Hippocampal formation (tissue), 2 donors: Measurements from ENCODE around the gene PGS1.

Experiments
- DNase-seq, 2 donors: peaks; one replicate each; lab custom pipeline; 2025; lab: John Stamatoyannopoulos, UW

Gene PGS1

DNA sequence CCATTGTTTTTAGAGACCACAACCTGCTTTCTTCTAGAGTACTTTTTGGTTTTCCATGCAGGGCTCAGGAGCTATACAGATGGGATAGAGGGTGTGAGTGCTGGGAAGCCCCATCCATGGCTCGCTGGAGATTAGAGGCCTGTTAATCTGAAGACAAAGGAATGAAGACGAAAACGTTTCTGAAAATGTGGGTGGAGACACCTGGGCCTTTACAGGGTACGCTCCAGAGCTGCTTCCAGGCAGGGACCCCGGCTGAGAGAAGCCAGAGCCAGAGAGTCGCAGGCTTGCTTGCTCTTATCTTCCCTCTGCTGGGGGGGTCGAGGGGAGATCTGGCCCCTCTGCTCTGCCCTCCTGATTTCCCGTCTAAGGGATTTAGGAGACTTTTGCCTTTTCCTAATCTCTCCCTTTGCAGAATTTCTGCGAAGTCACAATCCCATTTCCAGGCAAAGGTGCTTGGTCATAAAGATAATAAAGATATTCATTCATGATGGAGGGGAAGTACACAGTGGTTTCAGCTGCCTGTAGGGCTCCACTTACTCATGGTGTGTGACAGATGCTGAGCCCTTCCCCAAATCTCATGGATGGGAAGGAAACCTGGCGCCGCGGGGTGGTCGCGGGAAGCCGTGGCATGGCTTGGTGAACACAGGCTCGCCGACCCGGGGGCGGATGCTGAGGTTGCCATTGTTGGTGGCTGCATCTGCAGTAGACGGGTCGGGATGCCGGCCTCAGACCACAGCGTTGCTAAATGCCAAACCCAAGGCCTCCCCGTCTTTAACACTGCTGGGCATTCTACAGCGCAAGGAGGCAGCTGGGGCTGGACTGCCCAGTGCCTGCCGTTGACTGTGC is 13.8 kb upstream of the PGS1 start:
- no peak for DNase-seq

DNA sequence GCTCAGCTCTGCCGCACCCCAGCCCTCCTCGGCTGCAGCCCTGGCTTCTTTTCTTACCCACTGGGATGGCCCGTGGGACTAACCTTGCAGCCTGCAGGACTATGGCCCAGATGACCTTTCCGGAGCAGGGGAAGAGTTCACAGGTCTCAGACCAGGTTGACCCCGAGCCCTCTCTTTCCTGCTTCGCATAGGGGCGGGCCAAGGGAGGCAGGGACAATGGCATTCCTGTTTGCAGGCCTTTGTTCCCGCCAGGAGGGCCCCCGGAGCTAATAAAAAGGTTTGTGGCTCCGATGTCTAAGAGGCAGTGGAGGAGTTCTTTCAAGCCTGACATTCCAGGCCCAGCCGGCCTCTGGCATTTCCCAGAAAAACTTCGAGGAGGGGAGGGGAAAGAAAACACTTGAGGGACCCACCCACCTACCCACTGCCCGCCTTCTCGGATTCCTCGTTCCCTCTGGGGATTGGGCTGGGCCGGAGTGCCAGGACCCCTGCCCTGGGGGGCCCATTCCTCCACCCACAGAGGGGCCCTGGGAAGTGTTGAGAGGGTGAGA is 12.8 kb upstream of the PGS1 start:
- DNase-seq = no peak

GRCh38 chr17:78366109-78366848 is 12.2 kb upstream of the PGS1 start:
- DNase-seq = no peak

DNA sequence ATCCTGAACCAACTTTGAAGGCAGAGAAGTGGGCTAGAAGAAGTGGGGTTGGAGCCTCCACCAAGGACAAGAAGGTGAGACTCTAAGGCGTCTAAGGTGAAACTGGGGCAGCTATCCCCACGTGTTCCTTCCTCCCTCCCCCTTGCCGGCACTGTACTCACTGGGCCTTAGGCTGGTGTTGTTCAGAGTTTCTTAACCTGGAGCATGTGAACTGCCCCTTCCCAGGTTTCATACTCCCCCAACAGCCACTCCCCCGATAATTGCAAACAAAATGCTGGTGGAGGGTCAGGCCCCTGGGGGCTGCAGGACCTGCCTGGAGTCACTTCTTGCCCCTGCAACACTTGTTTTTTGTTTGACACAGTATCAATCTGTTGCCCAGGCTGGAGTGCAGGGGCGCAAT is 11.3 kb upstream of the PGS1 start:
- DNase-seq = no peak

- DNase-seq = no peak
These were observed 10.1 kb upstream of the PGS1 start for GRCh38 chr17:78368348-78368747.

GRCh38 chr17:78368854-78369495 is 9.5 kb upstream of the PGS1 start:
- DNase-seq = no peak

- DNase-seq = no peak
These were observed 8.6 kb upstream of the PGS1 start for GRCh38 chr17:78369791-78370381.

- DNase-seq = no peak
These were observed 7.4 kb upstream of the PGS1 start for GRCh38 chr17:78371056-78371455.

DNA sequence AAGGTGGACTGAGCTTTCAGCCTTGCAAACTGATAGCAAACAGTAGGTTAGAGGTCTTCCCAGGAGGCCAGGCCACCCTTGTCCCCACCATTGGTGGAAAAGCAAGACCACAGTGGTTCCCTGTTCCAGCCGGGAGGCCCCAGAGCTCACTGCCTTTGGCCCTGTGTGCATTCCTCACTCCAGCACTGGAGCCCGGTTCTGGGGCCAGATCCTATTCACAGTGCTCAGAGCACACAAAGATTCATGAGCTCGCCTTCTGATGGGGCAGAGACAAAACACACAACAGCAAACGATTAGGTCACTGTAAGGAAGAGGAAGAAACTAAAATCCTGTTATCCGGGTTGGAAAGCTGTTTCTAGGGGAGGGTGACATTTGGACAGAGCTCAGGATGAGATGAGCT is 5.6 kb upstream of the PGS1 start:
- no peak for DNase-seq

DNA sequence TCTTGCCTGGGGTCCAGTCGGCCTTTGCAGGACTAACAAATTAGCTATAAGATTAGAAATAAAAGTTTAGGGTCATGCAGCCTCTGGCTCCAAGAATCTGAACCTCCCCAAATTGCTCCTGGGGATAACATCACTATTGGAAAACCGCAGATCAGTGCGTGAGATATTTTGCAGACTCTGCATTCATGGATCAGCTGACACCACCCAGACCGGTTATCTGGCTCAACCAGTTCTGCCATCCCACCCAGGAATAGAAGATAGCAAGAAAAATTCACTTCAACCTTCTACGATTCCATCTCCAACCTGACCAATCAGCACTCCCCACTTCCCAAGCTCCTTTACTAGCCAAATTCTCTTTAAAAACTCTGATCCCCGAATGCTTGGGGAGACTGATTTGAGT is 4.3 kb upstream of the PGS1 start:
- DNase-seq = no peak

- DNase-seq = no peak
These were observed 3.7 kb upstream of the PGS1 start for GRCh38 chr17:78374631-78375274.

DNA sequence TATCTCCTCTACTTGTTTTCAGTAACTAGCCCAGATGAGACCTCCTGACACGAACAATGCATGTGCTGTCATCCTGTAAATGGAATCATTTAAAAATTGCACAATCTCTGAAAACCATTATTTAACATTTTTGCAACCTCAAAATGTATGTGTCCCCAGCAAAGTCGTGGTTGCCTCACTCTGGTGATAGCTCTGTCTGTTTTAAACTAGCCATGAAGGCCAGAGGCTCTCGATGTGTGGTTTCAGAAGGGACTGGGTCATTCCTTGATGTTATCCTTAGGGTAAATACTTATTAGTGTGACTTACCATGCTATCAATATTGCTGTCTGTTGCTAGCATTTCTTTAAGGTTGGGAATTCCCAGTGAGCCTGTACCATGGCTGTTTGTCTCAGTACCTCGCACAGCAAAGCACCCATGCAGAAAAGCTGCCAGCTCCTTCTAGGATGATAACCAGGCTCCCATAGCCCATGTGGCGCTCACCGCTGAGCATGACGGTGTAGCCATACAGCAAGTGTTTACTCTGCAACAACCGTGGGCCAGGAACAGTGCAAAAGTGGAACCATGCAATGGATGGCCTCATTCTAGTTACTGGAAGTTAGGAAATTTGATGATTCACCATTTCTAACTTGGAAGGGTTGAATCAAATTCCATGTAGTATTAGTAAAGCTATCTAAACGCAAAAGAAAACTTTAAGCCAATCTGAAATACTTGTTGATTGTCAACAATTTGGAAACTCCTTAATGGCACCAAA is 2.9 kb upstream of the PGS1 start:
- no peak for DNase-seq

- no peak for DNase-seq
These were observed 2.3 kb upstream of the PGS1 start for GRCh38 chr17:78376161-78376560.

- no peak for DNase-seq
These were observed 608 bp upstream of the PGS1 start for GRCh38 chr17:78377858-78378224.

DNA sequence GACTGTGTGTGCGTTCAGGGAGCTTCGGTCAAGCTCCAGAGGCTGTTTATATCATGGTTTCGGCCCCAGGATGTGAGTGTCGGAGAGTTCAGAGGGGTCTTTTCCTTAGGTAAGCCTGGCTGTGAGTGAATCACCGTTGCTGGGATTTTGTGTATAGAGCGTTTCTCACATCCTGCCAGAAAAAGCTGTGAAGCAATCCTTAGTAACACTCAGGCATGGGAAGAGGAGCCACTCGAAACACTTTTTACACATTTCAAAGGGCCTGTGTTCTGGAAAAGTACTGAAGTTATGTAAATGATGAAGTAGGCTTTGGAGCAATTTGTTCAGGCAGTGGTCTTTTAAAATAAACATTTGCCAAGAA is 662 bp downstream of the PGS1 start:
- DNase-seq = no peak

DNA sequence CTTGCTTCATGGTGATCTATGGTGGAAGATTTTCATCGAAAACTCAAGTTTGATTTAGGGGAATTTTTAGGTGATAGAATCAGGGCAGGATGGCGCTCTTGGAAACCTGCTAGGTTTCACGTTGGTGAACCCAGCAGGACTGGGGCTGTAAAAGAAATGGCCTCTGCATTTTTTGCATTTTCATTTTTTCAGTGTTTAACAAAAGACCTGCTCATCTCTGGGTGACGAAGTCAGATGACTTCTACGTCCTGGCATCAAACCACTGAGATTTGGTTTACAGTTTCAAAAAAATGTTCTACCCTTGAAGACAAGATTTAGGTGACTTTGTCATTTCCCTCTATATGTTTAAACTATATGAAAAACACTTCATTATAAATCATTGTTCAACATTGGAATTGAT is 1.9 kb downstream of the PGS1 start:
- DNase-seq = no peak

DNA sequence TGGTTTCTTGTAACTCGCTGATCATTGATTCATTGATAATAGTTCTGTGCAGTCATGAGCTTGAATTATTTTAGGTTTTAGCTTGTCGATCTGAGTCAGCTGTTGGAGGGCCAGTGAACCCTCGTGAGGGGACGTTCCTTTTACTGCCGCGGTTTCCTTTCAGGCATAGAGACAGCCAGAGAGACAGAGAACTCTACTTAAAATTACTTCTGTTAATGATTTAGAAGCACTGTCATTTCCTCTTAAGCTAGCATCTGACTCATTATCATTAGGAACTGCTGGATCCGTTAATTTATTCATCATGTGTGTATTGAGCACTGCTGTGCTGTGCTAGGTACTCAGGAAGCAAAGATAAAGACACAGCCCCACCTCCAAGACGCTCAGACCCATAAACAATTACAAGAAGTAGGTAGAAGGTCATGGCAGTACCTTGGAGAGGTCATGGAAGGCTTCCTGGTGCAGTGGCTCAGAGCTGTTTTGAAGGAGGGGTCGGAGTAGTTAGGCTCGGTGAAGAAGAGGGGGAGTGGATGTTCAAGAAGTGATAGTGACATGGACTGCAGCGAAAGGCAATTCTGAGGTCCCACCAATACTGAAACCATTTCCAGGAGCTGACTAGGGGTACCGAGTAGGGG is 3.3 kb downstream of the PGS1 start:
- DNase-seq = no peak

- no peak for DNase-seq
These were observed 5.4 kb downstream of the PGS1 start for GRCh38 chr17:78383725-78384471.

DNA sequence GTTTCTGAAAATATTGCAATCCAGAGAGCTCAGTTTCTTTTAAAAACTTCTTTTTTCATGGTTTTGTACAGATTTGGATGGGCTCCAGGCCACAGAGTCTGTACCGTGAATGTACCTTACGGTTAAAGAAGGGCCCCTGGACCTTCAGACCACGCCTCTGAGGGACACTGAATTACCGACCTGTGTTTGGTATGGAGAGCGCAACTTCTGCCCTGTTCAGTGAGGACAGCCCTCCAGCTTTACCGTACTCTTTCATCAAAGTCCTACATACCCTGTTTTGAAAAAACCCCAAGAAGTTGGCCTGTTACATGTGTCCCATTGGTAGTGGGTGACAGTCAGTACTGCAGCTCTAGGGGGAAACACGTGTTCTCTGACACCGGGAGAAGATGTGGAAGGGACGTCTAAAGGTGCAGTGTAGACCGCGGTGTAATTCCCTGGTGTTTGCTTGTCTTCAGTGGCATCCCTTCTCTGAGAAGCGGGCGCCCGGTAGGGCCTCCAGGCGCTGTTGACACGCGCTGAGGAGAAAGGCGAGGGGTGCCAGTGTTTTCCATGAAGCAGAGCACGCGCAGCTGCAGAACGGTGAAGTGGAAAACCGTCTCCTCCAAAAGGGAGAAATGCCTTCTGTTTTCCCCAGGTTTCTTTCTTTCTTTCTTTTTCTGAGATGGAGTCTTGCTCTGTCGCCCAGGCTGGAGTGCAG is 6.2 kb downstream of the PGS1 start:
- no peak for DNase-seq
